HepG2 (cell line): ENCODE measurements around the gene CD24. TPM values are rescaled to one million over a fixed set of nuclear protein-coding genes. Genes with fewer than 3 reads are reported as not detected.
"Not testable (repeated sequence)": the region's sequence is repeated elsewhere in the genome, so short reads cannot be mapped to it uniquely, and the experiment has no call there.

Experiments
- ATAC-seq: fragments of 200-7000 bp; cut with Tn5 transposase; 3 replicates; pipeline ENCODE4 v1.9.1; 2020; ENCODE audit warnings: mild to moderate bottlenecking, moderate library complexity
- BruUV-seq: library from RNA; stranded (reverse); fragments of 400-500 nt; replicated peaks from 2 replicates; lab custom pipeline; 2021; lab: Mats Ljungman, UMichigan
- CTCF ChIA-PET: fragments of 300-600 bp; formaldehyde crosslinking; extraction: SDS; loops from one replicate; lab custom pipeline; 2021; ENCODE audit warnings: low total read pairs, inconsistent platforms, low intra/inter-chr PET ratio; lab: Yijun Ruan, JAX
- POLR2A ChIA-PET: fragments of 350-600 bp; sonication (Branson Sonifier 250); formaldehyde crosslinking; loops from one replicate; lab custom pipeline; 2020; ENCODE audit warnings: antibody characterized with exemption, inconsistent platforms; lab: Yijun Ruan, JAX
- DNase-seq: peaks from one replicate; pipeline ENCODE4 v3.0.0-alpha.2; 2015; ENCODE audit warnings: low spot score
- FAIRE-seq: peaks from 3 replicates; lab custom pipeline; 2011; peaks lifted over from hg19 to GRCh38; lab: Jason Lieb, UNC
- H2AFZ ChIP-seq: one replicate; pipeline ENCODE4 v1.6.1; 2011; ENCODE audit warnings: low read length, inconsistent platforms
- H3K27ac ChIP-seq: fragments of 300-600 bp; 3 replicates; pipeline ENCODE4 v1.8.0; 2011; ENCODE audit warnings: mixed run types, mild to moderate bottlenecking, mixed read lengths, low read length, inconsistent platforms; ENCODE audit not compliant: insufficient read depth; ENCODE audit errors: extremely low read length
- H3K27me3 ChIP-seq, 2 experiments: fragments of 200-600 bp in 1 of 2; 2 replicates in 1 of 2; 3 replicates in 1 of 2; pipeline versions ENCODE4 v1.6.0 to v1.8.0; 2011; ENCODE audit warnings: low read length in 2 of 2, mild to moderate bottlenecking in 2 of 2, moderate library complexity in 2 of 2, inconsistent platforms in 1 of 2; ENCODE audit not compliant: insufficient read depth in 2 of 2, control insufficient read depth in 1 of 2
- H3K36me3 ChIP-seq, 2 experiments: fragments of 200-600 bp in 1 of 2; replicated peaks in 1 of 2; 2 replicates in 1 of 2; 3 replicates in 1 of 2; pipeline versions ENCODE4 v1.5.1 to v1.8.0; 2011; ENCODE audit warnings: low read length in 2 of 2, inconsistent platforms in 1 of 2; ENCODE audit not compliant: insufficient read depth in 2 of 2, control insufficient read depth in 1 of 2
- H3K4me1 ChIP-seq: 2 replicates; pipeline ENCODE4 v1.5.1; 2012; ENCODE audit warnings: low read length, inconsistent platforms; ENCODE audit not compliant: insufficient read depth
- H3K4me2 ChIP-seq: 2 replicates; pipeline ENCODE4 v1.6.0; 2011; ENCODE audit warnings: low read depth, low read length, inconsistent platforms
- H3K4me3 ChIP-seq, 3 experiments: fragments of 200-600 bp in 1 of 3; sonication (generic), shearing (Covaris generic) in 1 of 3; replicated peaks in 1 of 3; 2 replicates each; pipeline ENCODE4 v1.5.1; 2011 to 2016; ENCODE audit warnings: low read length in 3 of 3, inconsistent platforms in 2 of 3, low read depth in 2 of 3, mild to moderate bottlenecking in 2 of 3, control low read depth in 1 of 3, mixed read lengths in 1 of 3; ENCODE audit not compliant: insufficient read depth in 1 of 3
- H3K79me2 ChIP-seq: one replicate; pipeline ENCODE4 v1.6.1; 2011; ENCODE audit warnings: low read length, inconsistent platforms; ENCODE audit not compliant: insufficient read depth
- H3K9ac ChIP-seq: 2 replicates; pipeline ENCODE4 v1.6.0; 2011; ENCODE audit warnings: mild to moderate bottlenecking, low read depth, low read length, inconsistent platforms; ENCODE audit not compliant: insufficient read depth
- H3K9me3 ChIP-seq: 2 replicates; pipeline ENCODE4 v1.5.1; 2012; ENCODE audit warnings: mild to moderate bottlenecking, low read length
- H4K20me1 ChIP-seq: 2 replicates; pipeline ENCODE4 v1.6.0; 2011; ENCODE audit warnings: inconsistent platforms, mild to moderate bottlenecking, low read length, moderate library complexity; ENCODE audit not compliant: insufficient read depth
- ATF7 ChIP-seq, 2 experiments: fragments of 450-650 bp in 1 of 2; sonication (generic) in 1 of 2; formaldehyde crosslinking in 1 of 2; IDR thresholded peaks; 2 replicates each; pipeline versions ENCODE4 v1.4.0 to v1.6.1; 2016 to 2020; ENCODE audit warnings: antibody characterized with exemption in 1 of 2, mild to moderate bottlenecking in 1 of 2, missing genetic modification reagents in 1 of 2
- DPF2 ChIP-seq: sonication (generic); formaldehyde crosslinking; IDR thresholded peaks from 2 replicates; pipeline ENCODE4 v1.4.0; 2020; ENCODE audit warnings: mild to moderate bottlenecking, low read depth, missing genetic modification reagents, borderline replicate concordance
- GFI1 ChIP-seq: sonication (generic); formaldehyde crosslinking; IDR thresholded peaks from 2 replicates; pipeline ENCODE4 v1.5.0; 2020; ENCODE audit warnings: missing genetic modification reagents, mild to moderate bottlenecking, borderline replicate concordance
- HDAC2 ChIP-seq: sonication (generic); formaldehyde crosslinking; IDR thresholded peaks from 2 replicates; pipeline ENCODE4 v1.4.0; 2020; ENCODE audit warnings: missing genetic modification reagents
- MAFF ChIP-seq: IDR thresholded peaks from 2 replicates; pipeline ENCODE4 v1.6.1; 2011; ENCODE audit warnings: low read depth, low read length, improper control_type of control experiment
- MAFK ChIP-seq, 2 experiments: IDR thresholded peaks in 1 of 2; conservative IDR thresholded peaks in 1 of 2; 2 replicates each; pipeline ENCODE4 v1.6.1; 2011; ENCODE audit warnings: improper control_type of control experiment in 2 of 2, low read length in 2 of 2
- MATR3 ChIP-seq: sonication (generic); formaldehyde crosslinking; IDR thresholded peaks from 2 replicates; pipeline ENCODE4 v1.4.0; 2020; ENCODE audit warnings: missing genetic modification reagents
- MZF1 ChIP-seq: sonication (generic); formaldehyde crosslinking; IDR thresholded peaks from 2 replicates; pipeline ENCODE4 v1.8.1; 2023; ENCODE audit warnings: mild to moderate bottlenecking, missing genetic modification reagents, borderline replicate concordance
- SNRNP70 ChIP-seq: fragments of 200-400 bp; formaldehyde crosslinking; IDR thresholded peaks from 2 replicates; pipeline ENCODE4 v1.6.1; 2017; ENCODE audit warnings: mild to moderate bottlenecking, low read depth, low read length, moderate library complexity
- TGIF2 ChIP-seq: IDR thresholded peaks from 2 replicates; pipeline ENCODE4 v1.6.1; 2016; ENCODE audit warnings: control low read depth, missing compliant biosample characterization
- ZNF24 ChIP-seq: fragments of 450-650 bp; IDR thresholded peaks from 2 replicates; pipeline ENCODE4 v1.6.1; 2017; ENCODE audit warnings: antibody characterized with exemption, mild to moderate bottlenecking
- ZNF576 ChIP-seq: sonication (generic); formaldehyde crosslinking; IDR thresholded peaks from 2 replicates; pipeline ENCODE4 v1.4.0; 2020; ENCODE audit warnings: mild to moderate bottlenecking, missing genetic modification reagents
- WGBS: methylation state at CpG from one replicate; pipeline ENCODE4 v1.1.6; 2017; ENCODE audit warnings: low lambda C conversion rate; 5-methylcytosine and 5-hydroxymethylcytosine counted together
- in situ Hi-C: cut with HindIII; loops from 2 replicates; pipeline ENCODE4 v1.10.0; 2017; ENCODE audit warnings: low pct_unique_long_range_greater_than_20kb; ENCODE audit not compliant: extremely low pct_ligation_motif_present
- intact Hi-C: fragments of 100-400 bp; cut with micrococcal nuclease; formaldehyde crosslinking; loops from one replicate; pipeline ENCODE4 v1.10.0; 2022; ENCODE audit not compliant: unreplicated experiment
- polyA plus RNA-seq, 8 experiments: library from polyadenylated mRNA; depleted of rRNA in 3 of 8; stranded (reverse) in 7 of 8; unstranded in 1 of 8; fragments of >200 nt; fragmentation: Illumina TruSeq in 4 of 8; extraction: Trizol in 4 of 8; gene quantifications; 2 replicates each; pipeline versions ENCODE4 v1.2.1 to v1.2.3, GENCODE V29; 2011 to 2016; ENCODE audit warnings: low read depth in 4 of 8, missing spikeins in 1 of 8, mixed read lengths in 1 of 8; ENCODE audit not compliant: insufficient read depth in 1 of 8
- total RNA-seq, 5 experiments: library from RNA; depleted of rRNA; stranded (reverse); fragments of >200 nt; fragmentation: Illumina TruSeq; extraction: Trizol; gene quantifications; 2 replicates each; pipeline ENCODE4 v1.2.3, GENCODE V29; 2016; ENCODE audit warnings: low read depth in 1 of 5

Gene CD24
- total and polyA plus RNA-seq, 2 of the 13 experiments (the other 11 are each of a cell fraction or from before 2014, with no cell fraction given) = 11.3 to 30.5 TPM

DNA sequence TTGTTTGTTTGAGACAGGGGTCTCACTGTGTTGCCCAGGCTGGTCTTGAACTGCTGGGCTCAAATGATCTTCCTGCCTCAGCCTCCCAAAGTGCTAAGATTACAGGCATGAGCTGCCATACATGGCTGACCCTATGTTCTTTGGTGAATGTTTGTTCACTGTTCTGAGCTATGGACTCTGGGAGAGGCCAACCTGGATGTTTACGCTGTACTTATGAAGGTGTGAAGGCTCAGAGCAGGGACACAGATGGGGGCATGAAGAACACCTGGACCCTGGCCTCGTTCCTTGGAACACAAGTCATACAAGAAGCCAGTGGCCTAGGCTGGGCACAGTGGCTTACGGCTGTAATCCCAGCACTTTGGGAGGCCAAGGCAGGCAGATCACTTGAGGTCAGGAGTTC, 21.1 kb upstream of the CD24 start (continued):
- no peak for TF ChIP-seq ATF7 (IDR thresholded peaks at IDR 0.05)
- TF ChIP-seq ATF7 (CRISPR knock-in tag; IDR thresholded peaks at IDR 0.05) = no peak
- TF ChIP-seq DPF2 (CRISPR knock-in tag) = peak; percentile 73
- TF ChIP-seq HDAC2 (CRISPR knock-in tag) = no peak; the same call in 1 of the 2 replicates
- no peak for TF ChIP-seq SNRNP70
- 0 out of 2 replicates have a peak, but pooled peaks have one; percentile 47 for TF ChIP-seq ZNF576 (CRISPR knock-in tag)
- no peak for TF ChIP-seq TGIF2
- no peak for TF ChIP-seq MATR3
- TF ChIP-seq MZF1 = no peak
- TF ChIP-seq ZNF24 = no peak
- no peak for TF ChIP-seq GFI1

GRCh38 chr6:106989737-106990136, 15.2 kb upstream of the CD24 start:
- H3K4me1 ChIP-seq, H3K9ac ChIP-seq, intact Hi-C loops, H4K20me1 ChIP-seq, BruUV-seq, H3K4me3 ChIP-seq, H2AFZ ChIP-seq, DNase-seq, H3K4me2 ChIP-seq, H3K9me3 ChIP-seq, H3K27me3 ChIP-seq, ATAC-seq, H3K27ac ChIP-seq, CTCF ChIA-PET, FAIRE-seq, POLR2A ChIA-PET, H3K36me3 ChIP-seq, H3K79me2 ChIP-seq: not testable (repeated sequence)
- TF ChIP-seq MAFK (conservative IDR thresholded peaks at IDR 0.05 in 1 of 2, IDR thresholded peaks at IDR 0.05 in 1 of 2; ENCODE audit: low read length in 2 of 2) = peak; percentile 72 to 92
- peak; percentile 87 for TF ChIP-seq MAFF
- WGBS = 53% methylated on average over 3 of the region's 3 CpGs
- in situ Hi-C loops = loop anchor here (10.0 to 25.0 kb wide), 2 partner anchors 545 to 652 kb away; partner anchors contain the start of gene ATG5
